Measurements from ENCODE around the gene EMC9. TPM values are rescaled to one million over a fixed set of nuclear protein-coding genes. Genes with fewer than 3 reads are reported as not detected.

Gene EMC9
- total RNA-seq, 3 donors from 2014 or later, result 13.4 to 19.0 (median 16.5) TPM

DNA sequence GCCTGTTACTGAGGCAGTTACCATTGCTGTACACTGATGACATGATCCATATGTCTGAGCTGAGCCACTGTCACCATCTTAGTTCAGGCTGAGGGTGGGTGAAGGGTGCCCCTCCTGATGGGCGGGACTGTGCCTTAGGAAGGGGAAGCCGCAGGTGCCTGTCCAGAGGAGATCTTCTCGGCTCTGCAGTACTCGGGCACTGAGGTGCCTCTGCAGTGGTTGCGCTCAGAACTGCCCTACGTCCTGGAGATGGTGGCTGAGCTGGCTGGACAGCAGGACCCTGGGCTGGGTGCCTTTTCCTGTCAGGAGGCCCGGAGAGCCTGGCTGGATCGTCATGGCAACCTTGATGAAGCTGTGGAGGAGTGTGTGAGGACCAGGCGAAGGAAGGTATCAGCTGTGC, 9.6 kb upstream of the EMC9 start:
- no peaks in the 10 kb centered on the region for H3K27me3 ChIP-seq
- peaks cover 0 to 4% of the 10 kb centered on the region in 2 donors for H3K4me1 ChIP-seq
- H3K9me3 ChIP-seq, result no peaks in the 10 kb centered on the region
- peaks cover 11% of the 10 kb centered on the region for H3K36me3 ChIP-seq
- intact Hi-C loops (cut with DNase I; ENCODE audit: low total_unique reads), result no loop called here
- no peak overlapping the region for H3K27ac ChIP-seq
- TF ChIP-seq POLR2A (IDR thresholded peaks at IDR 0.05), result no peak
- no peak for TF ChIP-seq POLR2AphosphoS5 (IDR thresholded peaks at IDR 0.05)
- TF ChIP-seq, protein P1, sequence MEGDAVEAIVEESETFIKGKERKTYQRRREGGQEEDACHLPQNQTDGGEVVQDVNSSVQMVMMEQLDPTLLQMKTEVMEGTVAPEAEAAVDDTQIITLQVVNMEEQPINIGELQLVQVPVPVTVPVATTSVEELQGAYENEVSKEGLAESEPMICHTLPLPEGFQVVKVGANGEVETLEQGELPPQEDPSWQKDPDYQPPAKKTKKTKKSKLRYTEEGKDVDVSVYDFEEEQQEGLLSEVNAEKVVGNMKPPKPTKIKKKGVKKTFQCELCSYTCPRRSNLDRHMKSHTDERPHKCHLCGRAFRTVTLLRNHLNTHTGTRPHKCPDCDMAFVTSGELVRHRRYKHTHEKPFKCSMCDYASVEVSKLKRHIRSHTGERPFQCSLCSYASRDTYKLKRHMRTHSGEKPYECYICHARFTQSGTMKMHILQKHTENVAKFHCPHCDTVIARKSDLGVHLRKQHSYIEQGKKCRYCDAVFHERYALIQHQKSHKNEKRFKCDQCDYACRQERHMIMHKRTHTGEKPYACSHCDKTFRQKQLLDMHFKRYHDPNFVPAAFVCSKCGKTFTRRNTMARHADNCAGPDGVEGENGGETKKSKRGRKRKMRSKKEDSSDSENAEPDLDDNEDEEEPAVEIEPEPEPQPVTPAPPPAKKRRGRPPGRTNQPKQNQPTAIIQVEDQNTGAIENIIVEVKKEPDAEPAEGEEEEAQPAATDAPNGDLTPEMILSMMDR (IDR thresholded peaks at IDR 0.05), result no peak
- H3K4me3 ChIP-seq, result no peak overlapping the region
- no peak for DNase-seq (ENCODE audit: low spot score in 2 of 2)

DNA sequence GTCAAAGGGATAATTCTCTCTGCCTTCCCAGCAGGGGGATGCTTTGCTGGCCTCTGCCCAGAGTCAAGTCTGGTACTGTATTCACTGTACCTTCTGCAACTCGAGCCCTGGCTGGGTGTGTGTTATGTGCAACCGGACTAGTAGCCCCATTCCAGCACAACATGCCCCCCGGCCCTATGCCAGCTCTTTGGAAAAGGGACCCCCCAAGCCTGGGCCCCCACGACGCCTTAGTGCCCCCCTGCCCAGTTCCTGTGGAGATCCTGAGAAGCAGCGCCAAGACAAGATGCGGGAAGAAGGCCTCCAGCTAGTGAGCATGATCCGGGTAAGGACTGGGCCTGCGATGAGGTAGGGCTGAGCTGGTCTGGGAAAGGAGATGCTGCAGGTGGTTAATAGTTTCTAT, 9.2 kb upstream of the EMC9 start:
- Histone ChIP-seq H3K9me3 (no peaks in the 10 kb centered on the region), H3K4me3 (no peak overlapping the region), H3K4me1 (peaks cover 4% of the 10 kb centered on the region in 2 donors), H3K27me3 (no peaks in the 10 kb centered on the region), H3K36me3 (peaks cover 11% of the 10 kb centered on the region), H3K27ac (no peak overlapping the region)
- TF ChIP-seq POLR2AphosphoS5 (IDR thresholded peaks at IDR 0.05), result no peak
- TF ChIP-seq, protein P1 (IDR thresholded peaks at IDR 0.05), result no peak
- intact Hi-C loops (cut with DNase I; ENCODE audit: low total_unique reads), result no loop called here
- DNase-seq (ENCODE audit: low spot score in 2 of 2), result no peak

DNA sequence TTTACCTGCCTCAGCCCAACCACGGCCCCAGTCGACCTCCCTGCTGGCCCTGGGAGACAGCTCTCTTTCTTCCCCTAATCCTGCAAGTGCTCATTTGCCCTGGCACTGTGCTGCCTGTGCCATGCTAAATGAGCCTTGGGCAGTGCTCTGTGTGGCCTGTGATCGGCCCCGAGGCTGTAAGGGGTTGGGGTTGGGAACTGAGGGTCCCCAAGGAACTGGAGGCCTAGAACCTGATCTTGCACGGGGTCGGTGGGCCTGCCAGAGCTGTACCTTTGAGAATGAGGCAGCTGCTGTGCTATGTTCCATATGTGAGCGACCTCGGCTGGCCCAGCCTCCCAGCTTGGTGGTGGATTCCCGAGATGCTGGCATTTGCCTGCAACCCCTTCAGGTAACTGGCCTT, 8.7 kb upstream of the EMC9 start:
- Histone ChIP-seq H3K4me3 (no peak overlapping the region), H3K36me3 (peaks cover 11% of the 10 kb centered on the region), H3K4me1 (peaks cover 4 to 9% of the 10 kb centered on the region in 2 donors), H3K27ac (no peak overlapping the region), H3K27me3 (no peaks in the 10 kb centered on the region), H3K9me3 (no peaks in the 10 kb centered on the region)
- intact Hi-C loops (cut with DNase I; ENCODE audit: low total_unique reads), result no loop called here
- no peak for DNase-seq (ENCODE audit: low spot score in 2 of 2)
- TF ChIP-seq, protein P1 (IDR thresholded peaks at IDR 0.05), result no peak
- no peak for TF ChIP-seq POLR2A (IDR thresholded peaks at IDR 0.05)
- no peak for TF ChIP-seq POLR2AphosphoS5 (IDR thresholded peaks at IDR 0.05)

- no peak overlapping the region for H3K27ac ChIP-seq
- no peak for DNase-seq (ENCODE audit: low spot score in 2 of 2)
- H3K4me3 ChIP-seq, result no peak overlapping the region
- H3K9me3 ChIP-seq, result no peaks in the 10 kb centered on the region
- peaks cover 4 to 9% of the 10 kb centered on the region in 2 donors for H3K4me1 ChIP-seq
- intact Hi-C loops (cut with DNase I; ENCODE audit: low total_unique reads), result no loop called here
- no peak for TF ChIP-seq POLR2AphosphoS5 (IDR thresholded peaks at IDR 0.05)
- TF ChIP-seq, protein P1 (IDR thresholded peaks at IDR 0.05), result no peak
- no peak for TF ChIP-seq POLR2A (IDR thresholded peaks at IDR 0.05)
- H3K36me3 ChIP-seq, result peaks cover 11% of the 10 kb centered on the region
- no peaks in the 10 kb centered on the region for H3K27me3 ChIP-seq
Measured at GRCh38 chr14:24149302-24149969, 8.0 kb upstream of the EMC9 start.

DNA sequence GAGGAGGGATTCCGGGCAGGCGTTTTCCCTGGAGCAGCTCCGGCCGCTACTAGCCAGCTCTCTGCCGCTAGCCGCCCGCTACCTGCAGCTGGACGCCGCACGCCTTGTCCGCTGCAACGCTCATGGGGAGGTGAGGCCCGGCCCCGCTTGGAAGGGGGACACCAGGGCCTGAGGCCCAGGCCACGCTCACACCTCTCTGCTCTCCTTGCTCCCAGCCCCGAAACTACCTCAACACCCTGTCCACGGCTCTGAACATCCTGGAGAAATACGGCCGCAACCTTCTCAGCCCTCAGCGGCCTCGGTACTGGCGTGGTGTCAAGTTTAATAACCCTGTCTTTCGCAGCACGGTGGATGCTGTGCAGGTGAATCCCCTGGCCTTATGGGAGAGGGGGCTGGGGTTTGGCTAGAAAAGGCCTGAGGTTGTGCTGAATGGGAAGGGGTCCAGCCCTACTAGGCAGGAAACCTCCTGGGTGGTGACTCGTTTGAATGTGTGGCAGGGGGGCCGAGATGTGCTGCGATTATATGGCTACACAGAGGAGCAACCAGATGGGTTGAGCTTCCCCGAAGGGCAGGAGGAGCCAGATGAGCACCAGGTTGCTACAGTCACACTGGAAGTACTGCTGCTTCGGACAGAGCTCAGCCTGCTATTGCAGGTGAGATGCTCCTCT, 6.5 kb upstream of the EMC9 start:
- DNase-seq (ENCODE audit: low spot score in 2 of 2), result no peak
- intact Hi-C loops (cut with DNase I; ENCODE audit: low total_unique reads), result no loop called here
- peak overlapping the region; percentile 87 to 95 (median 94) for H3K4me3 ChIP-seq

More for the DNA sequence above, 6.5 kb upstream of the EMC9 start:
- peaks cover 4 to 9% of the 10 kb centered on the region in 2 donors for H3K4me1 ChIP-seq
- peak overlapping the region; percentile 86 to 94 for H3K27ac ChIP-seq
- H3K9me3 ChIP-seq, result no peaks in the 10 kb centered on the region
- H3K36me3 ChIP-seq, result peaks cover 11% of the 10 kb centered on the region
- TF ChIP-seq, protein P1 (IDR thresholded peaks at IDR 0.05), result no peak
- TF ChIP-seq POLR2AphosphoS5 (IDR thresholded peaks at IDR 0.05) (no peak), POLR2A (IDR thresholded peaks at IDR 0.05) (no peak)
- no peaks in the 10 kb centered on the region for H3K27me3 ChIP-seq
